AG09309 (cell line): ENCODE data around the gene CAPN5.

ENCODE experiments used
- DNase-seq: peaks from one replicate; pipeline ENCODE4 v3.0.0-alpha.2; 2010; ENCODE audit warnings: low read depth
- H3K4me3 ChIP-seq: 2 replicates; pipeline ENCODE4 v1.5.1; 2011; ENCODE audit warnings: mild to moderate bottlenecking, low read depth, low read length, moderate library complexity; ENCODE audit not compliant: control insufficient read depth
- CTCF ChIP-seq: IDR thresholded peaks from 2 replicates; pipeline ENCODE4 v1.5.1; 2011; ENCODE audit warnings: mild to moderate bottlenecking, low read depth, low read length, inconsistent platforms; ENCODE audit not compliant: insufficient read depth, control insufficient read depth; ENCODE audit errors: missing control alignments

CAPN5 gene

GRCh38 chr11:77155556-77156130 lies 88.9 kb downstream of the CAPN5 start:
- DNase-seq: no peak
- TF ChIP-seq CTCF: no peak
- H3K4me3 ChIP-seq: no peak overlapping the region

GRCh38 chr11:77156396-77157195 lies 89.8 kb downstream of the CAPN5 start:
- H3K4me3 ChIP-seq: no peak overlapping the region
- no peak for TF ChIP-seq CTCF
- no peak for DNase-seq

- no peak for TF ChIP-seq CTCF
- H3K4me3 ChIP-seq: no peak overlapping the region
- no peak for DNase-seq
Measured at GRCh38 chr11:77158041-77158695, 91.4 kb downstream of the CAPN5 start.

GRCh38 chr11:77159219-77159936 lies 92.6 kb downstream of the CAPN5 start:
- no peak overlapping the region for H3K4me3 ChIP-seq
- no peak for TF ChIP-seq CTCF
- DNase-seq: no peak

GRCh38 chr11:77159937-77160495 lies 93.2 kb downstream of the CAPN5 start:
- TF ChIP-seq CTCF: no peak
- no peak for DNase-seq
- H3K4me3 ChIP-seq: no peak overlapping the region

- no peak for TF ChIP-seq CTCF
- no peak overlapping the region for H3K4me3 ChIP-seq
- no peak for DNase-seq
Measured at GRCh38 chr11:77163271-77163670, 96.5 kb downstream of the CAPN5 start.
